OCI-LY7 (cell line): Measurements from ENCODE around the gene TLR2. TPM values are rescaled to one million over a fixed set of nuclear protein-coding genes. Genes with fewer than 3 reads are reported as not detected.

Experiments used
- Bru-seq: library from RNA; stranded (reverse); fragments of 400-500 nt; gene quantifications from one replicate; lab custom pipeline; 2021; lab: Mats Ljungman, UMichigan
- BruChase-seq, 2 experiments: library from RNA; stranded (reverse); fragments of 400-500 nt; gene quantifications; one replicate each; lab custom pipeline; 2021; lab: Mats Ljungman, UMichigan
- BruUV-seq: library from RNA; stranded (reverse); fragments of 400-500 nt; replicated peaks from 2 replicates; lab custom pipeline; 2021; lab: Mats Ljungman, UMichigan
- CTCF ChIA-PET: fragments of 300-600 bp; sonication (Branson Sonifier 250); formaldehyde crosslinking; loops from one replicate; lab custom pipeline; 2022; ENCODE audit warnings: antibody characterized with exemption; ENCODE audit not compliant: unreplicated experiment; lab: Charles Lee
- POLR2A ChIA-PET: fragments of 300-600 bp; sonication (Branson Sonifier 250); formaldehyde crosslinking; loops from one replicate; lab custom pipeline; 2022; ENCODE audit warnings: antibody characterized with exemption; lab: Charles Lee
- DNase-seq: peaks from one replicate; pipeline ENCODE4 v3.0.0-alpha.2; 2015; ENCODE audit warnings: low spot score
- H2AFZ ChIP-seq: fragments of 200-600 bp; sonication (generic), shearing (Covaris generic); 2 replicates; pipeline ENCODE4 v1.6.1; 2014; ENCODE audit warnings: mild to moderate bottlenecking, antibody characterized with exemption, low read length, moderate library complexity
- H3K27ac ChIP-seq: fragments of 200-600 bp; sonication (generic); 2 replicates; pipeline ENCODE4 v1.5.1; 2014; ENCODE audit warnings: mixed run types, low read depth, mild to moderate bottlenecking, moderate library complexity, low read length, inconsistent platforms; ENCODE audit not compliant: poor library complexity, severe bottlenecking
- H3K36me3 ChIP-seq: fragments of 200-600 bp; sonication (generic); 2 replicates; pipeline ENCODE4 v1.6.1; 2014; ENCODE audit warnings: mild to moderate bottlenecking, antibody characterized with exemption, low read length, moderate library complexity, mixed read lengths; ENCODE audit not compliant: insufficient read depth
- H3K4me1 ChIP-seq: fragments of 200-600 bp; sonication (generic); 2 replicates; pipeline ENCODE4 v1.5.1; 2014; ENCODE audit warnings: mild to moderate bottlenecking, low read length; ENCODE audit not compliant: insufficient read depth, poor library complexity, severe bottlenecking
- H3K4me2 ChIP-seq: fragments of 200-600 bp; sonication (generic); 2 replicates; pipeline ENCODE4 v1.6.1; 2014; ENCODE audit warnings: mild to moderate bottlenecking, low read length
- H3K4me3 ChIP-seq: fragments of 200-600 bp; sonication (generic); 2 replicates; pipeline ENCODE4 v1.5.1; 2014; ENCODE audit warnings: mild to moderate bottlenecking, low read depth, low read length; ENCODE audit not compliant: poor library complexity, severe bottlenecking
- H3K79me2 ChIP-seq: fragments of 200-600 bp; sonication (generic); 2 replicates; pipeline ENCODE4 v1.6.1; 2016; ENCODE audit warnings: low read depth, mild to moderate bottlenecking, low read length, moderate library complexity, mixed read lengths; ENCODE audit not compliant: insufficient read depth
- H3K9me2 ChIP-seq: fragments of 200-600 bp; sonication (generic); 2 replicates; pipeline ENCODE4 v1.6.1; 2016; ENCODE audit warnings: mild to moderate bottlenecking, low read length, mixed read lengths; ENCODE audit not compliant: insufficient read depth
- H3K9me3 ChIP-seq: fragments of 200-600 bp; sonication (generic); 2 replicates; pipeline ENCODE4 v1.6.1; 2014; ENCODE audit warnings: mild to moderate bottlenecking, mixed run types, low read length, mixed read lengths
- H4K20me1 ChIP-seq: fragments of 200-600 bp; sonication (generic); 2 replicates; pipeline ENCODE4 v1.6.1; 2014; ENCODE audit warnings: mild to moderate bottlenecking, antibody characterized with exemption, low read length, moderate library complexity, mixed read lengths; ENCODE audit not compliant: insufficient read depth
- CTCF ChIP-seq: fragments of 200-600 bp; sonication (generic); conservative IDR thresholded peaks from 2 replicates; pipeline ENCODE4 v1.5.1; 2014; ENCODE audit warnings: mild to moderate bottlenecking, antibody characterized with exemption, low read length, moderate library complexity, mixed read lengths
- EZH2phosphoT487 ChIP-seq: fragments of 200-600 bp; sonication (generic); IDR thresholded peaks from 2 replicates; pipeline ENCODE4 v1.6.1; 2018; ENCODE audit warnings: low read depth, borderline replicate concordance, mild to moderate bottlenecking, mixed run types, antibody characterized with exemption, low read length, moderate library complexity, mixed read lengths
- intact Hi-C: fragments of 100-400 bp; cut with micrococcal nuclease; formaldehyde crosslinking; loops from one replicate; pipeline ENCODE4 v1.10.0; 2022; ENCODE audit not compliant: unreplicated experiment
- long read RNA-seq: library from polyadenylated mRNA; stranded (forward); transcript quantifications from one replicate; pipeline ENCODE4 v2.0.0, GENCODE V29; 2022
- total RNA-seq, 2 experiments: library from RNA; depleted of rRNA in 1 of 2; stranded (reverse); fragments of >200 nt in 1 of 2; shearing (Covaris generic) in 1 of 2; gene quantifications; 2 replicates each; pipeline ENCODE4 v1.2.3, GENCODE V29; 2014 to 2022

Gene TLR2
- total RNA-seq (2014; rRNA removed; shearing (Covaris generic)), result 0.28 and 1.5 TPM in 2 replicates
- total RNA-seq (2022), result not detected in 2 replicates
- Bru-seq, nascent RNA, result not detected
- BruChase-seq, experiment 1, labeled RNA remaining after a 6-hour chase, result percentile 6 among the genes with signal in this experiment
- percentile 16 among the genes with signal in this experiment for BruChase-seq, experiment 2, labeled RNA remaining after a 2-hour chase
- long read RNA-seq, result 0 reads

- Histone ChIP-seq H4K20me1 (no peaks in the 10 kb centered on the region), H3K9me2 (no peaks in the 10 kb centered on the region), H2AFZ (no peak within 1 kb of the TSS), H3K4me1 (no peaks in the 10 kb centered on the region), H3K79me2 (no peaks in the 10 kb centered on the region), H3K9me3 (0 out of 2 replicates have a peak, but pooled peaks cover 3% of the 10 kb centered on the region), H3K4me2 (peak within 1 kb of the TSS; percentile 5; the same call in 1 of the 2 replicates), H3K27ac (no peak within 1 kb of the TSS), H3K36me3 (no peaks in the 10 kb centered on the region), H3K4me3 (no peak within 1 kb of the TSS)
- intact Hi-C loops, result no loop called here
- ChIA-PET POLR2A (no interaction called here), CTCF (no interaction called here)
- no TSS peak for BruUV-seq
- TF ChIP-seq CTCF, result no peak
- no peak for TF ChIP-seq EZH2phosphoT487
- no peak for DNase-seq
These were observed at the start of gene TLR2 for GRCh38 chr4:153684182-153684970. TLR2 (plus strand) TSS chr4:153684280; CDS start chr4:153702908, 18,628 bp downstream.

GRCh38 chr4:153634738-153635353 is 49.2 kb upstream of the TLR2 start:
- Histone ChIP-seq H3K79me2 (no peaks in the 10 kb centered on the region), H3K9me2 (no peaks in the 10 kb centered on the region), H4K20me1 (no peaks in the 10 kb centered on the region), H3K36me3 (peaks cover 90% of the 10 kb centered on the region), H3K27ac (no peak overlapping the region), H3K4me3 (no peak overlapping the region), H3K9me3 (no peaks in the 10 kb centered on the region), H3K4me2 (no peak overlapping the region), H2AFZ (no peak overlapping the region), H3K4me1 (peaks cover 8% of the 10 kb centered on the region)
- ChIA-PET POLR2A (no interaction called here), CTCF (interaction anchor here (0.8 kb wide), 1 partner anchor 9 kb away, joined by 3 read pairs; no protein-coding TSS in a partner anchor)
- intact Hi-C loops, result no loop called here
- BruUV-seq, result no TSS peak
- peak; percentile 49 for DNase-seq
- no peak for TF ChIP-seq EZH2phosphoT487
- TF ChIP-seq CTCF, result peak; percentile 86
